B cell (primary cell): Measurements from ENCODE around the gene UBE2O.

Source experiments
- EZH2 ChIP-seq: IDR thresholded peaks from 2 replicates; pipeline ENCODE4 v1.6.1; 2012; ENCODE audit warnings: borderline replicate concordance, low read depth, mild to moderate bottlenecking, moderate library complexity, low read length; ENCODE audit not compliant: insufficient read depth, poor library complexity, severe bottlenecking
- TF ChIP-seq, protein P1 (sequence below): fragments of 200-600 bp; IDR thresholded peaks from one replicate; pipeline ENCODE4 v1.8.0; 2022; ENCODE audit warnings: antibody characterized with exemption, mild to moderate bottlenecking

DNA sequence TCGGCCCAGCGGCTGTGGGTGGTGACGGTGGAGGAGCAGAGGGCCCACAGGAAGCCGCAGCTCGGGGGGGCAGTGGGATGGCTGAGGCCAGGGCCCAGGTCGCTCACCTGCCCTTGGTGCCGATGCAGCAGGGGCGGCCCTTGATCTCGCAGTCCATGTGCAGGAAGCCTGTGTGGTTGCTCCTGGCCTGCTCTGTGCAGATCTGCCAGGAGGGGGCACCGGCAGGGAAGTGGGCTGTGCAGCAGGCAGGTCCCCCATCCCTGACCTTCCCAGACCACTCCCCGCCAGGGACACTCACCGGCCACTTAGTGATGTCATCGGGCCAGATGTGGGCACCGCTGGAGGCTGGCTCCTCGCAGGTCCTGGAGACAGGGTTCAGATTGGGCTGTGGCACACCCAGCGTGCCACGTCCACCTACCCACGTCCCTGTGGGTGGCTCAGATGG, 20.6 kb upstream of the UBE2O start:
- TF ChIP-seq, protein P1, sequence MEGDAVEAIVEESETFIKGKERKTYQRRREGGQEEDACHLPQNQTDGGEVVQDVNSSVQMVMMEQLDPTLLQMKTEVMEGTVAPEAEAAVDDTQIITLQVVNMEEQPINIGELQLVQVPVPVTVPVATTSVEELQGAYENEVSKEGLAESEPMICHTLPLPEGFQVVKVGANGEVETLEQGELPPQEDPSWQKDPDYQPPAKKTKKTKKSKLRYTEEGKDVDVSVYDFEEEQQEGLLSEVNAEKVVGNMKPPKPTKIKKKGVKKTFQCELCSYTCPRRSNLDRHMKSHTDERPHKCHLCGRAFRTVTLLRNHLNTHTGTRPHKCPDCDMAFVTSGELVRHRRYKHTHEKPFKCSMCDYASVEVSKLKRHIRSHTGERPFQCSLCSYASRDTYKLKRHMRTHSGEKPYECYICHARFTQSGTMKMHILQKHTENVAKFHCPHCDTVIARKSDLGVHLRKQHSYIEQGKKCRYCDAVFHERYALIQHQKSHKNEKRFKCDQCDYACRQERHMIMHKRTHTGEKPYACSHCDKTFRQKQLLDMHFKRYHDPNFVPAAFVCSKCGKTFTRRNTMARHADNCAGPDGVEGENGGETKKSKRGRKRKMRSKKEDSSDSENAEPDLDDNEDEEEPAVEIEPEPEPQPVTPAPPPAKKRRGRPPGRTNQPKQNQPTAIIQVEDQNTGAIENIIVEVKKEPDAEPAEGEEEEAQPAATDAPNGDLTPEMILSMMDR: no peak
- no peak for TF ChIP-seq EZH2
